ES-I3 (cell line): ENCODE measurements around the gene CCDC149.
A peak's percentile ranks its signal among the peaks of the same experiment; 100 is the strongest.
"Not testable (repeated sequence)": the region's sequence is repeated elsewhere in the genome, so short reads cannot be mapped to it uniquely, and the experiment has no call there.

ENCODE experiments used
- H3K36me3 ChIP-seq: 2 replicates; pipeline ENCODE4 v1.6.1; 2013; ENCODE audit warnings: mild to moderate bottlenecking, low read length, control low read depth, moderate library complexity; ENCODE audit not compliant: insufficient read depth
- H3K4me1 ChIP-seq: 2 replicates; pipeline ENCODE4 v1.6.1; 2013; ENCODE audit warnings: mild to moderate bottlenecking, control low read depth, low read length; ENCODE audit not compliant: insufficient read depth
- H3K9ac ChIP-seq: 2 replicates; pipeline ENCODE4 v1.6.1; 2013; ENCODE audit warnings: low read depth, mild to moderate bottlenecking, low read length, moderate library complexity
- H3K9me3 ChIP-seq: 2 replicates; pipeline ENCODE4 v1.6.1; 2013; ENCODE audit warnings: mild to moderate bottlenecking, low read length, moderate library complexity; ENCODE audit not compliant: control insufficient read depth, insufficient read depth

The CCDC149 gene

DNA sequence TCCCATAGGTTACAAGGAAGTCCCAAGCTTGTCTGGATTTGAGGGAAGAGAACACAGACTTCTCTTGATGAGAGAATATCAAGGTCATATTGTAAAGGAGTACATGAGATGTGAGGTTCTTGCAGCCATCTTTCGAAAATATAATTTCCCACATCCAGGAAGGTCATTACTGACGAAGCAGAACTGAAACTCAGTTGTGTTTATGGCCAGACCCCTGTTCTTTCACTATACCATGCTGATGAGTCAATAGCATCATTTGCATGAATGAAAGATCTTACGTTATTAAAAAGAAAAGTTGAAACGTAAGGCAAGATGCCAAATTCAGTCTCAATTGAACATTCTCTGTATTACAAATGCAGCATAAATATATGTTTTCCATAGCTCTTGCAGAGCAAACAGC lies 14.2 kb upstream of the CCDC149 start:
- no peaks in the 10 kb centered on the region for H3K36me3 ChIP-seq
- H3K9me3 ChIP-seq = no peaks in the 10 kb centered on the region
- H3K4me1 ChIP-seq = peaks cover 9% of the 10 kb centered on the region; the same call in 1 of the 2 replicates
- H3K9ac ChIP-seq = no peak overlapping the region

DNA sequence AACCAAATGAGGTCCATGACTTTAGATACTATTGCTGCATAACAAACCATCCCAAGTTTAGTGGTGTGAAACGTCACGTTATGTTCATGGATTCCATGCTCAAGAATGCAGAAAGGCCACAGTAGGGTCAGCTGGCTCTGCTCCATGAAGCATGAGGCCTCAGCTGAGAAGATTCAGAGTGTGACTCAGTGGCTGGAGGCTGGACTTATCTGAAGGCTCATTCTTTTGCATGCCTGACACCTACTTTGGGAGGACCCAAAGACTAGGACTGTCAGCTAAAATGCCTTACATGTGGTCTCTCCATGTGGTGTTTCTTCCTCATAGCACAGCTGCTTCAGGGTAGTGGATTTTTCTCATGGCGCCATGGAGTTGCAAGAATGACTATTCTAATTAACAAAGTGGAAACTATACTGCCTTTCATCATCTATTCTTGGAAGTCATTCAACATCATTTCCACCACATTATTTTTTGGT lies 11.5 kb upstream of the CCDC149 start:
- Histone ChIP-seq H3K36me3 (no peaks in the 10 kb centered on the region), H3K9ac (no peak overlapping the region), H3K9me3 (no peaks in the 10 kb centered on the region), H3K4me1 (peaks cover 9% of the 10 kb centered on the region; the same call in 1 of the 2 replicates)

DNA sequence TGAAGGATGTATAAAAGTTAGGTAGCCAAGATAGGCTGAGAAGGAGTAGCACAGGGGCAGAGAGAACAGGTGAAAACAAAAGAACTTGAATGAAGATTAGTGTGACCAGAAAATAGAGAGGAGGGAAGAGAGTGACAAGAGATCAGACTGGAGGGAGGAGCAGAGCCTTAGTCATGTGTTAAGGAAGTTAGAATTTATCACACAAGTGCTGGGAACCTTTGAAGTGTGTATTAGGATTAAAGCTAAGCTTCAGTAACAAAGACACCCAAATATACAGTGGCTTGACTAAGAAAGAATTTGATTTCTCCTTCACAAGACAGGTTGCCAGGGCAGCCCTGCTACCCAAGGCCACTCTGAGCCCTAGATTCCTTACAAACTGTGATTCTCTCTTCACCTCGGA lies 10.7 kb upstream of the CCDC149 start:
- H3K9me3 ChIP-seq = no peaks in the 10 kb centered on the region
- H3K36me3 ChIP-seq = no peaks in the 10 kb centered on the region

DNA sequence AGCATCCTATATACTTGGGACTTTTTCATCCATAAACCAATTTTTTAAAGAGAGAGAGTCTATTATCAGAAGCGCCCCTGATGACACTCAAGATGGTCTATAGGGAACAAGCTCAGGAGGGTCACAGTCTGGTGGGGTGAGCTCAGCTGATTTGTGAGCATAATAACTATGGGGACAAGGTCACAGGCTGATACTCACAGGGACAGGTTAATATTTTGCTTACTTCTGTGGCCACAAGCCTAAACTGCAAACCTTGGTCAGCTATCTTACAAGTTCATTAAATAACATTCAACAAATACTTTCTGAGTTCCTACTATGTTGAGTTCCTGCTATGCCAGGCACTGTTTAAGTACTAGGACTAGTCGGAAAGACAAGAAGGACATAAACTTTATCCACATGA lies 10.2 kb upstream of the CCDC149 start:
- Histone ChIP-seq H3K4me1 (peaks cover 9% of the 10 kb centered on the region; the same call in 1 of the 2 replicates), H3K36me3 (no peaks in the 10 kb centered on the region), H3K9me3 (no peaks in the 10 kb centered on the region), H3K9ac (no peak overlapping the region)

More for the DNA sequence above, 10.7 kb upstream of the CCDC149 start:
- Histone ChIP-seq H3K4me1 (peaks cover 9% of the 10 kb centered on the region; the same call in 1 of the 2 replicates), H3K9ac (no peak overlapping the region)

DNA sequence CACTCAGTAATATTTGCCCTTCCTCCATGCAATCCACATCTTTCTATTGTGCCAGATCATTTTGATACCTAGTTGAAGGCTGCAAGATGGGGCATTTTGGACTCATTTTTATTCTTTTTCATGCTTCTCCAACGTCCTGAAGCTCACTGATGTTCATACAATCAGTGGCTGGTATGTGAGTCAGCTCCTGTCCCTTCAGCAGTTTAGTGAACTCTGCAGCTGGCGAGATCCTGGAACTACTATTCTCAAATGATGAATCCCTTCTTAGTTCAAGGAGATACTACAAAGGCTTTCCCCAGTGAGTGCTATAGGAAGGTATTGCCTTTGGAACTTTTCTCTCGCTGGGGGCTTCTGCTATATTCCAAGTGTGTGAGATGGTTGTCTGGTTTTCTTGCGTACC lies 9.6 kb upstream of the CCDC149 start:
- Histone ChIP-seq H3K9ac (no peak overlapping the region), H3K36me3 (no peaks in the 10 kb centered on the region), H3K4me1 (peaks cover 9% of the 10 kb centered on the region; the same call in 1 of the 2 replicates), H3K9me3 (no peaks in the 10 kb centered on the region)

DNA sequence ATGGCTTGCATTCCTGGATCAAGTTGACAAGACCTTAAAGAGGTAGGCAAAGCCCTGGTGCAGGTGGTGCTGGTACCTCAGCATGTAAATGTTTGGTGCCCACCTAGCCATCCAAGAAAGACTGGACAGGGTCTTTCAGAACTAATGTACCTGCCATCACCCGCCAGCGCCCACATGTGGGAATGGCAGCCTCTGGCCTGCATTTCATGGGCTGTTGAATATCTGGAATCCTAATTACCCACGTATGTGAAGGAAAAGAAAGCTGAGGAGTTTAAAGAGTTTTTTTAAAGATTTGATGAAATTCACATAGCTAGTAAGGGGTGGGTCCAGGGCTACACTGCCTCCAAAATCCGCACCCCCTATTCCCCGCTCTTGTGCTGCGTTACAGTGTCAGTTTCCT lies 8.6 kb upstream of the CCDC149 start:
- no peak overlapping the region for H3K9ac ChIP-seq
- H3K4me1 ChIP-seq = peaks cover 9% of the 10 kb centered on the region
- H3K36me3 ChIP-seq = no peaks in the 10 kb centered on the region
- H3K9me3 ChIP-seq = no peaks in the 10 kb centered on the region

DNA sequence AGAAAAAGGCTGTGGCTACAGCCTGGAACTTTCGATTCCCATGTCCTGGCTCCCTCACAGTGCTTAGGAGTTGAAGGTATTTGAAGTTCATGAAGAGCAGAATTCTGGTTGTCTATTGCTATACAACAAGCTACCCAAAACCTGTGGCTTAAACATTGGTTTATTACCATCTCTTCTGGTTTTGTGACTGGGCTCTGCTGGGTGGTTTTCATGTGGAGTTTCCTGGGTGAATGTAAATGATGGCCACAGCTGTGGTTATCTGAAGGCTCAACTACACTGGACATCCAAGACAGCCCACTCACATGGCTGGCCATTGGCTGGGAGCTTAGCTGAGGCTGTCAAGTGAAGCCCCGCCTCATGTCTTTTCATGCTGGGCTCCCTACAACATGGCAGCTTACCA lies 7.2 kb upstream of the CCDC149 start:
- peaks cover 8% of the 10 kb centered on the region for H3K4me1 ChIP-seq
- H3K36me3 ChIP-seq = no peaks in the 10 kb centered on the region
- no peak overlapping the region for H3K9ac ChIP-seq
- no peaks in the 10 kb centered on the region for H3K9me3 ChIP-seq

DNA sequence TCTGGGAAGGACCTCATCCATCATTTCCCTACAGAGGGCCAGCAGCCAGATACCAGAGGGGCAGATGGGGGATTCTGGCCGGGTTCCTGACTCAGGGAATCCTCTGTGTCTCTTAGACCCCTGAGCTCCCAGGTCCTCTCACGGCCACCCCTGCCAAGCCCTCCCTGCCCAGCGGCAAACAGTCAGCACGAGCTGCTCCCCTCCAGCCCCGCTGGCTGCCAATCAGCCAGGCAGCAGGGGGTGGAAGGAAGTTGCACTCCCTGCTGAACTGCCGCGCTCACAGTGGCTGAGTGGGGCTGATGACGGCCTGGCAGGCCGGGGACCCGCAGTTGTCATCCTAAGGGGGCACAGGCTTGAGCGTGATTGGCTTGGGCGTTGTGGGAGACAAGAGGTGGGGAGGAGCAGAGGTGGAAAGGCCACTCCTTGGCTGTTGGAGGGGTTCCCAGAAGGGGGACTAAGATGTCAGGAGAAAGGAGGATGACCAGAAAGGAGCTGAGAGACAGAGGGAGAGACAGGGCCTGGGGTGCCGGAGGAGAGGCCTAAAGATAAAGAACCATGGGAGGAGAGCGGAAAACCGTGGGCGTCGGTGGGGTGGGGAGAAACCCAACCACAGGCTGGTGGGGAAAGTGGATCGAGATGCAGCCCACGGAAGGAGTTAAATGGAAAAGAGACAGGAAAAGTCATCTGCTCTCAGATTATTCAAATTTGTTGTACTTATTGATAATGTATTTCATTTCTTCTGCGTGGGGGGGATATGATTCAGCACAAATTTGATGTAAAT lies 4.4 kb upstream of the CCDC149 start:
- Histone ChIP-seq H3K9me3 (peaks cover 6% of the 10 kb centered on the region), H3K9ac (no peak overlapping the region; the same call in 1 of the 2 replicates), H3K4me1 (no peaks in the 10 kb centered on the region; the same call in 1 of the 2 replicates), H3K36me3 (no peaks in the 10 kb centered on the region)

DNA sequence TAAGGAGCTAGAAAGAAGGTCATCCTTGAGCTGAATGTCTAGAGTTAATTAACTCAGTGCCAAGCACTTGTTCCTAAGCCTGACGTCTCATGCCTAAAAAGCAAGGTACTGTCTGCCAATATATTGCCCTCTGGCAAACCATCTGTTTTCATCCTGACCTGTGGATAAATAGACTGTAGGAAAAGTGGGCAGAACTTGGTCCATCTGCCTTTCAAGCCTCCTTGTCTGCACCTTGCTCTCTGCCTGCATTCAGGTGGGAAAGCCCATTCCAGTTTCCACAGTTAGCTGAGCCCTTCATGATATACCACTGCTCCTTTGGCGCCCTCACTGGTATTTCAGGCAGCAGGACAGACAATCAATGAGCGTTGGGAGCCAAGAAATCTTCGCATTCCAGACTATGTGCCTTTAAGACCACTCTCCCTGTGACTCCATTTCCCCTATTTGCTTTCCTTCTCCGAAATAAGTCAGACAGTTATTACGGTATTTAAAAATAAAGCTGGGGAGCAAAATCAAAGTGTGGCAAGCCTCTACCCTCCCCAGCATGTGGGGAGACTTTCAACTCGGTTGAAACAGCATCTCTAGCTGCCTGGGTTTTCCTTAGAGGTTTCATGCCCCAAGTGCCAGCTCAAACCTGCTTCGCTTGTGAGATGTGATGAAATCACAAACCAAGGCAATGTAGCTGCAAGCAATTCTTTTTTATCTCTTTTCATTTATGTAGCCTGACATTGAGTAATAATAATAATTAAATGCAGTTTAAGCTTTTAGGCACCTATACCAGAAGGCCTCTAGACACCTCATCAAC lies 2.5 kb upstream of the CCDC149 start:
- peaks cover 8% of the 10 kb centered on the region for H3K4me1 ChIP-seq
- no peaks in the 10 kb centered on the region for H3K36me3 ChIP-seq
- peaks cover 9% of the 10 kb centered on the region for H3K9me3 ChIP-seq
- no peak overlapping the region for H3K9ac ChIP-seq

DNA sequence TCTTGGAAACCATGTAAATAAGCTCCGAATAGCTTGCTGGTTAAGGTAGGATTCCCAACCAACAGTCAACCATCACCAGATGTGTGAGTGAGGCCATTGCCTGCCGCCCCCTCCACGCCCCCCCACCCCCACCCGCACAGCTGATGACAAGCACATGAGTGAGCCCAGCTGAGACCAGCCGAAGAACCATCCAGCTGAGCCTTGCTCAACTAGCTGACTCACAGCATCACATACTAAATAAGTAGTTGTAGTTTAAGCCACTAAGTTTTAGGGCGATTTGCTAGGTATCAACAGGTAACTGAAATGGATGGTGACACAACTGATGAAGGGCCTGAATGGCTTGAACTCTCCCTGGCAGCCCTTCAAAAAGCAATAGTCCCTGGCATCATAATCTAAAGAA lies 1.6 kb upstream of the CCDC149 start:
- Histone ChIP-seq H3K9me3 (peaks cover 15% of the 10 kb centered on the region), H3K36me3 (no peaks in the 10 kb centered on the region; the same call in 1 of the 2 replicates), H3K4me1 (peaks cover 8% of the 10 kb centered on the region), H3K9ac (no peak overlapping the region)

DNA sequence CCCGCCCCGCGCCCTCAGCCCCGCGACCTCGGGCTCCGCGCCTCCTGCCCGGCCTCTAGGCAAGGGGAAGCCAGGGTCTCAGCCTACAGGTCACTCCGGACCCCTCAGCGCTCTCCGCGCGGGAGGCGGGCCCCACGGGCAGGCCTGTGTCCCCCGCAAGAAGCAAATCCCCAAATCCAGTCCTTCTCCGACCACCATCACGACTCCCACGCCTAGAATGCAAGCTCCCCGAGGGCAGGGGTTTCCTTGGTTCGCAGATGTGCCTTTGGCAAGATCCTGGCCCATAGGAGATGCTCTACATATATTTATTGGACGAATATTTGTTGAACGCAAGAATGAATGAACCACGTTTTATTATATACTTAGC lies 260 bp upstream of the CCDC149 start:
- H3K36me3 ChIP-seq = no peaks in the 10 kb centered on the region; the same call in 1 of the 2 replicates
- peak overlapping the region; percentile 60 for H3K9ac ChIP-seq
- H3K4me1 ChIP-seq = peaks cover 8% of the 10 kb centered on the region
- peaks cover 22% of the 10 kb centered on the region for H3K9me3 ChIP-seq

DNA sequence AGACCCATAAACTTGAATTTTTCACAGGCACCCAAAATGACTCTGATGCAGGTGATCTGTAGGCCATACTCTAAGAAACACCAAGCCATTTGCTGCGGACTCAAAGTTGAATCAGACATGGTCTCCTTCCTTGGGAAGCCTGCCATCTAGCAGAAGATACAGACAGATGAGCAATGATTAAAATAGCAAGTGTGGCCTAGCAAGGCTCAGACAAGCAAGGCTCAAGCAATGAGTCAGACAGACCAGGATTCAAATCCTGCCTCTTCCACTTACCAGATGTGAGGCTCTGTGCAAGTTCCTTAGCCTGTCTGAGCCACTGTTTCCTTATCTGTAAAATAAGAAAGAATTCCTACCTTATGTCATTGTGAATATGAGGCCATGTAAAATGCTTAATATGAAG lies 2.3 kb downstream of the CCDC149 start:
- H3K36me3 ChIP-seq = no peaks in the 10 kb centered on the region; the same call in 1 of the 2 replicates
- peaks cover 8% of the 10 kb centered on the region; the same call in 1 of the 2 replicates for H3K4me1 ChIP-seq
- H3K9ac ChIP-seq = no peak overlapping the region
- H3K9me3 ChIP-seq = peaks cover 23% of the 10 kb centered on the region

DNA sequence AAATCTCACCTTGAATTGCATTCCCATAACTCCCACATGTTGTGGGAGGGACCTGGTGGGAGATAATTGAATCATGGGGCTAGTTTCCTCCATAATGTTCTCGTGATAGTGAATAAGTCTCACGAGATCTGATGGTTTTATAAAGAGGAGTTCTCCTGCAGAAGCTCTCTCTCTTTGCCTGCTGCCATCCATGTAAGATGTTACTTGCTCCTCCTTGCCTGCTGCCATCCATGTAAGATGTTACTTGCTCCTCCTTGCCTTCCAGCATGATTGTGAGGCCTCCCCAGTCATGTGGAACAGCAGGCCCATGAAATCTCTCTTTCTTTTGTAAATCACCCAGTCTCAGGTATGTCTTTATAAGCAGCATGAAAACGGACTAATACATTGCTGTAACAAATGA lies 3.2 kb downstream of the CCDC149 start:
- H3K9ac ChIP-seq = not testable (repeated sequence)

DNA sequence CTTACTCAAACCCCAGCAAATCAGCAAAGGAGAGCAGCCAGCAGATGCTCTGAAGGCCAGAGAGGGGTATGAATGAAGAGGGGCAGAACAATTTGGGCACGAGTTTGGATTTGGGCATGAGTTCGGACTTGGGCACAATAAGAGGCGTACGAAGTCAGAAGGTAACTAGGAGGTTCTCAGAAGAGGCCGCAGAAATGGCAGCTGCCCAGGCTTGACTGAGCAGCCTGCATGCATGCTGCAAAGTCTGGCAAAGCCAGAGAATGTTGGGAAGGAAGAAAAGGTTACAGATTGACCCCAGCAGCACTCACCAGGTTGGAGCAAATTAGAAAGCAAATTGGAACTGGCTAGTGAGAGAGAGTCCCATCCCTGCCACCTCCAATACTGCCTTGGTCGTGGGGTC lies 15.2 kb downstream of the CCDC149 start:
- H3K9me3 ChIP-seq = no peaks in the 10 kb centered on the region
- H3K9ac ChIP-seq = no peak overlapping the region
- H3K36me3 ChIP-seq = no peaks in the 10 kb centered on the region
- H3K4me1 ChIP-seq = peaks cover 4% of the 10 kb centered on the region; the same call in 1 of the 2 replicates

More for the DNA sequence above, 3.2 kb downstream of the CCDC149 start:
- not testable (repeated sequence) for H3K4me1 ChIP-seq, H3K36me3 ChIP-seq
- peaks cover 23% of the 10 kb centered on the region for H3K9me3 ChIP-seq
